NCI-H2227 treated with DMSO at 0.1 percent for 48 hours (cell line): ENCODE measurements around the gene FAR2.
"Not testable (repeated sequence)": the region's sequence is repeated elsewhere in the genome, so short reads cannot be mapped to it uniquely, and the experiment has no call there.

Experiments used
- DNase-seq: peaks from one replicate; lab custom pipeline; 2025; lab: John Stamatoyannopoulos, UW

FAR2 gene

DNA sequence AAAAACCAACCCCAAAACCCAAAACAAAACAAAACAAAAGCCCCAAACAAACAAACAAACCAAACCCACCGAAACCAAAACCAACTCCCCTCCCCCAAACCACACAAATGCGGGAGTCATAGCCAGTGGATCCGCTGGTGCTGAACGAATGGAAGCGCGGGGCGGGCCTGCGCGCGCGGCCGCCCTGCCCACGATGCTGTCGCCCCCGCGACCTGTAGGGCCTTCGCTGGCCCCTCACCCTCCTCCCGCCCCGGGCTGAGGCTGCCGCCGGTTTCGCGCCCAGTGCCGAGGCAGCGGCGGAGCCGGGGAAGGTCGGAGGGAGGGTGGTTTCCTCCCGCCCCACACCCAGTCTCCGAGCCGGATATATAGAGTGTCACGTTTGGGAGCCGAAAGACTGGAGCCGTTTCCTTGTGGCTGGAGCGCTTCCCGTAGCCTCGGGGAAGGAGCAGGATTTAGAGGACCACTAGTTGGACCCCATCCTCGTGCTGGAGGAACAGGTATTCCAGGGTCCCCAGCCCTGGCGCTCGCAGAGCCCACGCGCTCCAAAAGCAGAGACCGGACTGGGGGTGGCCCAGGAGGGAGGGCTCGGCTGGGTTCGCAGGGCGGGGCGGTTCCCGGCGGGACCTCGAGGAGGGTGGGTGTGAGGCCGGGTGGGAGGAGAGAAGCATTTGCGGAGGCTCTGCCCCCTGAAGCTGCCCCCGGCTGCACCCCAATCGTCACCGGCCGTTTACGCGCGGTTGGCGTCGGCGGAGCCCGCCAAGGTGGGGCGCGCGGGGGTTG lies at the start of gene FAR2:
Gene FAR2, plus strand, starts transcription at position 368 of the 780 bp plus-strand sequence. CDS start 121,172 bp downstream, outside the sequence.
- DNase-seq = peak; percentile 23

DNA sequence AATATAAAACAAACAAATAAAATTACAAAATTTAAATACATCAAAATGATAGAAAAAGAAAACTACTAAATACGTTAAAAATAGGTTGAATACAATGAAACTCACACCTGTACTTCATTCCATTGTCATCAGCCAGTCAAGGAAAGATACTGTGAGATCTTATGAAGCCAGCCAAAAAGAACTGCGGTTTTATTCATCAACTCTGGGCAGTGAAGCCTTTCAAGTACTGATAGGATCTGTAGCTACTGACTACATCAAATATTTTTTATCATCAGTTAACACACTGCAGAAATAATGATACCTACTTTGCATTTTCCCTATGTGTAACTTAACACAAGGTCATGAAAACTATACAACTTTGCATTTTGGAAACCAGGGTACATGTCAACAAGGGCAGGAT lies 46.3 kb upstream of the FAR2 start:
- no peak for DNase-seq

DNA sequence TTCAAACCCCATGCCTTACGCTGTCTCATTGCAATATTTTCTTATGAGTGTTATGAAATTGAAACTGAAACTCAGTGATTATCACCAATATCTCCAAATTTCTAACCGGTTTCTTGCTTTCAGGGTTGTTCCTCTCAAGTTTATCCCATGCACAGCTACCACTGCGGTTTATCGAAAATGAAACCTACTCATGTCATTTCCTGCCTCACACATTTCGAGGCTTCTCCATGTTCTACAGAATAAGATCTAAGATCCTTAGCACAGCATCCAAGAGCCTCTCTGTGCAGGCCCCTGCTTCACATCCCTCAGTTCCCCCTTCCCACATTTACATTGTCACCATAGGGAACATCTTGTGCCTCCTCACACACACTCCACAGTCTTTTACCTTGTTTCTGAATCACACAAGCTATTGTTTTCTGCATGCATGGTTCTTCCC lies 45.5 kb upstream of the FAR2 start:
- DNase-seq = no peak

DNA sequence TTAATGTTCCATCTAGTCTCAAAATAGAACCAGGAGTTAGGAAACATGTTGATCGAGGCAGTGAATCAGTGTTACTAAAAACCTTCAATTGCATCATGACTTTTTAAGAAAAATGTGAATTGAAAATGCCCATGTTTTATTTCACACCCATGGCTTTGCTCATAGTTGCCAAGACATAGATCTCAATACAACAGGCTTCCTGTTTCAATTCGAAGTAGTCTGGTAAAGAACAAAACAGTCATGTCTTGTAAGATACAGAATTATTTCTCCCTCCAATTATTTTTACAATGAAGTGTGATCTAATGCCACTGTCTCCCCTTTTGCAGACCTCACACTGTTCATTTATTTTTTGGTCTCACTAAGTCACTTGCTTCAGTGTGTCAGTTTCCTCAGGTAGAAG lies 44.6 kb upstream of the FAR2 start:
- no peak for DNase-seq

DNA sequence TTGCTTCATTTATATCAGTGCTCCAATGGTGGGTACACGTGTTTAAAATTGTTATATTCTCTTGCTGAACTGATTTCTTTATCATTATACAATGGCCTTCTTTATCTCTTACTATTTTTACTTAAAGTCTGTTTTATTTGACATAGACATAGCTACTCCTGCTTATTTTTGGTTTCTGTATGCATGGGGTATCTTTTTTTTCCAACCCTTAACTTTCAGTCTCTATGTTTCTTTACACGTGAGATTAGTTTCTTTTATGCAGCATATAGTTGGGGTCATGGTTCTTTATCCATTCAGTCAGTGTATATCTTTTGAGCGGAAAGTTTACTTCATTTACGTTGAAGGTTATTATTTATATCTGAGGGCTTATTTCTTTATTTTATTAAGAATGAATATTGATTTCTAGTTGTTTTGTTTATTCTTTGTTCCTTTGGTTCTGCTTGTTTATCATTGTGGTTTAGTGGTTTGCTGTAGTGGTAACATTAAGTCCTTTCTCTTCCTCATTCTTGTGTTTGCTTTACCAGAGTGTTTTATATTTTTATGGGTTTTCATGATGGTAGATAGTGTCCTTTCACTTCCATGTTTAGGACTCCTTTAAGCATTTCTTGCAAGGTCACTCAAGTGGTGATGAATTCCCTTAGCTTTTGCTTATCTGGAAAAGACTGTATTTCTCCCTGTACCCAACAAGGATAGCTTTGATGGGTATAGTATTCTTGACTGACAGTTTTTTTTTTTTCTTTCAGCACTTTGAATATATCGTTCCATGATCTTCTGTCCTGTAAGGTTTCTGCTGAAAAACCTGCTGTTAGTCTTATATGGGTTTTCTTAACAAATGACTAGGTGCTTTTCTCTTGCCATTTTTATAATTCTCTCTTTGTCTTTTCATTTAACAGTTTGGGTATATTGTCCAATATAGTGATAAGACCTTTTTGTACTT lies 38.3 kb upstream of the FAR2 start:
- DNase-seq = no peak

DNA sequence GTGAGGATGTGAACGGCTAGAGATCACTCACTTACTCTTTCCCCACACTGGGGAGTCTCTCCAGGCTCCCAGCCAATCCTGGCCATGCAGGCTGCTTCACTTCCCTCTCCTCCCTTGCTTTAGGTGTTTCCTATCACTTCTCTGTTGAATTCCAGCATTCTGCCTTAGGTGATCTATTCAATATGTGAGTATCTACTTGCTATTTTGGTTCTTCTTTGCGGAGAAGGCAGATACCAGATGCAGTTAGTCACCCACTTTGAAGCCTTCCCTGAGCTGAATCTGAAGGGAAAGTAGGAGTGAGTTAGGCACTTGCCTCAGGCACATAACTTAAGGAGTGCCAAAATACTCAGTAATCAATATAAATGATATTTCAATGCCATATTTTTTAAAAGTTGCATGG lies 36.0 kb upstream of the FAR2 start:
- DNase-seq = no peak

DNA sequence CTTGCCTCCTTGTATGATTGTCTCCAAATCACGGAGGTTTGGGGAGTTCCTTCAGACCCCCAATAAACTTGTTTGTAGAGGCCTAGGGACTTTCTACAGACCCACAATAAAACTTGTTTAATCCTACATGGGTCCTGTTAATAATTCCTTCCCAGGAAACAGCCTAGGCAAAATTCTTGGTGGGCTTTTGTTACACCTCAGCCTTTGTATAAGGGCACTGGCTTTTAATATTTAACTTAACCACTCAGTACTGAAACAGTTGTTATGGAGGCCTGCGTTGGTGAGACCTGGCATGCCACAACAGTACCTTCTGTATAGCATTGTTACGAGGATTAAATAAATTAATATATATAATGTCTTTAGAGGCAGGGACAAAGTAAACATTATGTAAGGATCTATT lies 32.7 kb upstream of the FAR2 start:
- no peak for DNase-seq

DNA sequence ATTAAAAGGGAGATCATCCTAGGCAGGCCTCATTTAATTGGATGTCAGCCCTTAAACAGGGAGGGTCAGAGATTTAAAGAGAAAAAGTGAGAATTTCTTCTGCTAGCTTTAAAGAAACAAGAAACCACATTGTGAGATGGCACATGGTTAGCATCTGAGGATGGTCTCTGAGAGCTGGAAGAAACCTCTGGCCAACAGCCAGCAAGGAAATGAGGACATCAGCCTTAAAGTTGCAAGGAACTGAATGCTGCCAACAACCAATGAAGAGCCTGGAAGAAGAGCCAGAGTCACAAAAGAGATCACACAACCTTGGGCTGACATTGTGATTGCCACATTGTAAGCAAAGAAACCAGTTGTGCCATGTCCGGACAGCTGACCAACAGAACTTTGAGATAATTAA lies 17.5 kb upstream of the FAR2 start:
- no peak for DNase-seq

DNA sequence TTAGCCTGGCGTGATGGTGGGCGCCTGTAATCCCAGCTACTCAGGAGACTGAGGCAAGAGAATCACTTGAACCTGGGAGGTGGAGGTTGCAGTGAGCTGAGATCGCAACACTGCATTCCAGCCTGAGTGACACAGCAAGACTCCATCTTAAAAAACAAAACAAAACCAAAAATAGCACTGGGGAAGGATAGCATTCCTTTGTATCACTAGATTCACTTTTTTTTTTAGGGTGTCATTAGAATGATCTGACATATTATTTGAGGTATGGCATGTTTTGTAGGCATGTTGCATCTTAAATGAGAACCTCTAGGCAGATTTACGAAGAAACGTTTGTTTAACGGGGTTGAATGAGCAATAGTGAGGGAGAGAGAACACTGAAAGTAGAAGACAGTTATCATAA lies 16.8 kb upstream of the FAR2 start:
- no peak for DNase-seq

DNA sequence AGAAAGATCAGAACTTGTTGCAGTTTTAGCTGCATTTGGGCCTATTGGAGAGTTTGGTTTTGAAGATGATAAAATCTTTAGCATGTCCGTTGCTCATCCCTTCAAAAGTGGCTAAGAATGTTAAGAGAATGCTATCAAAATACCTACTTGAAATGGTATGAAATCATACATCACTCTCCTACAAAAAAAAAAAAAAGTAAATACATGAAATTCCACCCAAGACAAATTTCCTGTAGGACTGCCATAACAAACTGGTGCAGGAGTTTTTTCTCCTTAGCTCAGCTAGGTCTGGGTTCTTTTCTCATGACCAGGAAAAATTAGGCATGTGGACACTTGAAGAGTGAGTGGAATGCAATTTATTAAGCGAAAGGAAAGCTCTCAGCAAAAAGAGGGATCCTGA lies 15.9 kb upstream of the FAR2 start:
- DNase-seq = no peak

DNA sequence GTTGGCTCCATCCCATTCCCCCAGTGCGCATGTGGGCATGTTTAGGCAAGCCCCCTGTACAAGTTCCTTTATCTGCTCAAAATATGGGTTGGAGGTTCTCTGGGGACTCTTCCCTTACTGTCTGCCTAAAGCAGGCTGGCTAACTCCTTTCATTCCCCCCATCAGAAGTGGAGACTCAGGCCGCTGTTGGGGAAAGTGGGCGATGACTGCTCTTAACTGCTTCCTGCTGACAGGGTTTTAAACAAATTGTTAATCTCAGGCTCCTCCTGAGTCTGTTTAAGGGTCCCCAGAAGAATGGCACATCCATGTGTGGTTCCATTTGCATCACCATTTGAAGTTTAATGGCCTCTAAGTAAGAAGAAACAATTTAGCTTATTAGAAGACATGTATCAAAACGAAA lies 15.4 kb upstream of the FAR2 start:
- no peak for DNase-seq

DNA sequence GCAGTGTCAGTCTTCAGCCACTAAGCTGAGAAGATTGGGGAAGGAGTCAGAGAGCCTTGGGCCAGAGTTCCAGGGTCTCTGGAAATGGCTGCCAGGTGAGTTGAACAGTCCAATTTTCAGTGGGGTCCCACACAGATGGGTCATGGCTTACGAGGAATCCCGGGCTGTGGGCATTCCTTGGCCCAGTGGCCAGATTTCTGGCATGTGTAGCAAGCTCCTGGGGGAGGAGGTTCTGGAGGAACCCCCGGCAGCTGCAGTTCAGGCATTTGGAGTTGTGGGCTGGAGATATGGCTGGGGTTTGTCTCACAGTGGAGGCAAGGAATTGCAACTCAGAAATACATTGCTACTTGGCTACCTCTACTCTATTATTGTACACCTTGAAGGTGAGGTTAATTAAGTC lies 10.8 kb upstream of the FAR2 start:
- not testable (repeated sequence) for DNase-seq

DNA sequence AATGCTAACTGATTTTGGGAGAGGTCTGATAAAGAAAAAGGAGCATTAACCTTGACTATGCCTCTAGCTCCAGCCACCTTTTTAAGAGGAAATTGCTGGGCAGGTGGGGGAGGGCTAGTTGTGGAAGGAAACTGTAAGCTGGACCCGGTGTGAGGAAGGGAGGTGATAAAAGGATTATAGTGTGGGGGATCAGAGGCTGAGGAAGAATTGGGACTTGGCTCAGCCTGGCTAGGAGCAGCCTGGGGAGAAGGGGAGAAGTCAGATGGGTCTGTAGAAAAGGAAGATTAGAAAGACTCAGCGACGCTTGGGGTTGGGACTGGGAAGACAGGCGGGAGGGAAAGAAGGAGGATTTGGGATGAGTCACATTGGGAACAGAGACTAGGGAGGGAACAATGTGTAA lies 10.2 kb upstream of the FAR2 start:
- DNase-seq = not testable (repeated sequence)

DNA sequence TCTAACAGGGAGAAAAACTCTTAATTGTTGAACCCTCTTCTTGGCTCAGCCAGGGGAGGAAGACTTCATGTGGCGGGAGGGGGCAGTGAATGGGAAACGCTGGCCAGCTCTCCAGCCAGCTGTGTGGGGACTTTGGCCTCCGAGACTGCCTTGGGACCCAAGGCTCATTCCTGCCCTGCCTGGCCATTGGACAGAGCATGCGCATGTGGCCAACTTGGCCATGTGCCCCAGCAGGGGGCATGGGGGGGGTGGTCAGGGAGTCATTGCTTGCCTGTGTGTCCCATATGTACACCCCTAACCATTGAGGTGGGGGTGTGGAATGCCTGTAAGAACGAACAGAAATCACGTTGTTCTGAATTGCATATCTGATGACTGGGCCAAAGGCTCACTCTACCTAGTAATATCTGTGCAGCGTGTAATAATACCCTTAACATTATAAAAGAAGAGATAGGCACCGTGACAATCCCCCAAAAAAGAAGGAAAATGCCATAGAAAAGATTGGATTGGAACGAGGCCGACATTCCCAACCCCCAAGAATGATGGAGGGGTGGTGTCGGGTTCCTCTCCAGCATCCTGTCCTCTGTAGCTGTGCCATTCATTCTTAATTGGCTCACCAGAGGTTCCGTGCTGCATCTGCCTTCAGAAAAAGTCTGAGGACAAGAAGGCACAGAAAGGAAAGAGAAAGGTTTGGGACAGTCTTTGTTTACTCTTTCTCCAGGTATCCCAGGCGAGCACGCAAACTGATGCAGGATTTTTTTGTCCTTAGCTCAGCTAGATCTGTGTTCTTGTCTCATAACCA lies 3.5 kb upstream of the FAR2 start:
- DNase-seq = no peak

DNA sequence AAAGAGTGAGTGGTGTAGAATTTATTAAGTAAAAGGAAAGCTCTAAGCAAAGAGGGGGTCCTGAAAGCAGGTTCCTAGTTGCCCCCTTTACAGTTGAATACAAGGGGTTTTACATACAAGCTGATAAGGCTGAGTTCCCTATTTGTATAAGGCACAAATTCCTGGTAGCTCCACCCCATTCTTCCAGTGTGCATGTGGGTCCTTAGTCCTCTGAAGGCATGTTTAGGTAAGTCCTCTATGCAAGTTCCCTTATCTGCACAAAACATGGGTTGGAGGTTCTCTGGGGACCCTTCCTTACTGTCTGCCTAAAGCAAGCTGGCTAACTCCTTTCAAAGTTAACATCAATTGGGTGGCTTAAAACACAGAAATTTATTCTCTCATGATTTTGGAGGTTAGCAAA lies 2.9 kb upstream of the FAR2 start:
- no peak for DNase-seq

DNA sequence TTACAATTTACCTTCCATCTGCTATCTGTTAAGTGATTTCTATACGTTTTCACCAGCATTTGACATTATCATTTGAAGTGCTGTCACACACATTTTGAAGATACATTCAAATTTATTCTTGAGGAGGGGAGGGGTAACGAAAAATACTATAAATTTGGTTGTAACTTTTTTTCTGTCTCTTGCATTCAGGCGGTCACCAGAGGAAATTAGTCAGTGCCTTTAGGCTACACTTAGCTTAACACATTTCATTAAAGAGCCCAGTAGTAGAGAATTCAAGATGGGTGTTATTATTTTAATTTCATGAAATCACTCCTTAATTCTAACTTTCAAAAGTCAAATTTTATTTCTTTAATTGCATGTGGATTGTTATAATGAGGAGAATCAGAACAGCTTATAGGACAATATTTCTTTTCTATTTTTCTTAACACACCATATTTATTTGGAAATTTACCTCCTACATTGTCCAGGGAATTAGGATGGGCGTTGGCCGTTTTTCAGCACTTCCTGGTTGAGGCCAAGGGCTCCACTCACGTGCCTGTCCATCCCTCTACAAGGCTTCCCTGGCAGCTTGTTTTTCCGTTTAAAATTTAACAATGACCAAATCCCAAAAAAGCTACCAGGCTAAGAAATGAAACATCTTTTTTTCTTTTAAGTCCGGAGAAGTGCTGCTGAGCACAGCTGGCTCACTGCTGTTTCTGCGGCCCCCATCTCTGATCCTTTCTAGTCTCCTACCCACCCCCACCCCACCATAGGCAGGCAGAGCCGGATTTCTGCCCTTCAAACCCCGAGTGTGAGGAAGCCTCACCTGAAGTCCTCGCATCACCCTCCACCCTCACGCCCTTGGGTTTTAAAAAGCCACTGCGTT lies 1.1 kb upstream of the FAR2 start:
- DNase-seq = peak; percentile 43

DNA sequence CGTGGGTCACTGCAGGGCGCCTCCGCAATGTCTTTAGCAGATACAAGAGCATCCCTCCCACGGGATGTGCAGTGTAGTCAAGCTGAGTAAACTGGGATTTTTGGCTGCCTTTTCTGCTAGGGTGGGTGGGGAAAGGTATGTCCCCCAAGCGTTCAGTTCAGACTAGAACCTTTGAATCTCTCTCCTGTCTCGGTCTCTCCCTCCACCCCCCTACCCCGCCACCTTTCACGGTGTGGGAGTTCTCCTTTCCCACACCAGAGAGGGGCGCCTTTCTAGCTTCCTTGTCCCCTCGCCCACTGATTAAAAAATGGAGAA lies 525 bp upstream of the FAR2 start:
- no peak for DNase-seq

DNA sequence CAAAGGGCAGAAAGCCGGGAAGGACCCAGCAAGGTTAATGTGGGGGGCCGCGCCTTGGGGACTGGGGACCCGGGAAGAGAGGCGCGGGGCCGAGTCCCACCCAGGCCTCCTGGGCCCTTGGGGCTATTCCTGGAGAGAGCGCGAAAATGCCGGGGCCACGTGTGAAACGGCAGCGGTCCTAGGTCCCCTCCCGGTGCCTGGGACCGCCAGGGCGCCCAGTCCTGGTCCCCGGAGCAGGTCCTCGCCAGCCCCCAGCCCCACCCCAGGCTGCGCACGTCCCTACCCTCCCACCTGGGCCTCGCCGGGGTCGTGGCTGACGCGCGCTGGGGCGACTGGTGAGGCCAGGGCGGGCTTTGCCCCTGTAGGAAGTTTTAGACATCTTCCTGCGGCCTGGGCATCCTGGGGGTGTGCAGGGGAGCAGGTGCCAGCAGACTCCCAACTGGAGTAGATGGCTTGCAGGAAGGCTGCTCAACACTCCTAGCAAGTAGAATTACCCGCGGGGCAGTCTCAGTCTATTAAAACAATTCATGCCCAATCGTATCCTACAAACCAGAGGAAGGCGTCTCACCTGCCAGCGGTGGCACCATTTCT lies 708 bp downstream of the FAR2 start:
- no peak for DNase-seq

DNA sequence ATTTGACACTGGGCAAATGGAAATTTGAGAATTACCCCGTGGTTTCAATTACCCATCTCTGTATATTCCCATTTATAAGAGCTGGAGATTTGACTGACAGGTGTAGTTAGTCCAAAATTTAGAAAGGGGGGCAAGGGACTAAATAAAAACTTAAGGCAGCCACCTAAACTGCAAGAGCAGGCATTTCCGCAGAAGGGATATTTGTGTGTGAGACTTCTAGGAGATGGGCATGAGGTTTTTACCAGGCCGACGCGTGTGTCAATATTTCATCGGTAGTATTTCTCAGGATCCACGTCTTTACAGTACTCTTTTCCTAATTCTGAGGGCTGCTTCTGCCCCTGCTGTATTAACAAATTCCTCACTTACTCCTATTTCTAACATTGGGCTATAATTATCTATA lies 1.4 kb downstream of the FAR2 start:
- no peak for DNase-seq

DNA sequence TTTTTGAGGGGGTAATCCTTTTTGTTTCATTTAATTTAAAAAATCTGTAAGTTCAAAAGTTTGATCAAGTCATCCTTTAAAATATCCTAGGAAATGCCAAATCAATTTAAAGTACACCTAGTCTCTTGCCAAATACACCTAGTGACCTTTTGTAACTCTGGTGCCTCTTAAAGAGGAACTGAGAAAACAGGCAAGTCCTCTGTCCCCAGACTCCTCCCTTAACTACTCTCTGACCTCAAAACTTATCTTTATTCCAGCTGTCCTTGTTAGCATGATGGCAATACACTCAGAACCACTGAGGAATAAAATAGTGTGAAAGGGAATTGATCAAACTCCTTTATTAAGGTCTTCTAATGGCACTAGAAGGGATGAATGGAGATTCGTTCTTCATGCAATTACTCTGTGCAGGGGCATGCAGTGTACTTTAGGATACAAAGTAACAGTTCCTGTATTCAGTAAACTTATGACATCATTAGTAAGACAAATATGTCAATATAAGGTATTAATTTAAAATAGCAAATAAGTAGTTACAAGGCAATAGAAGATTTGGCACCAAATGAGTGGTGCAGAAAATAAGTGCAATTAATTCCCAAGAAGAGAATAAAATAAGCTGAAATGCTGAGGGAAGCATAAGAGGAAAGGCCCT lies 3.3 kb downstream of the FAR2 start:
- no peak for DNase-seq
